Mesendoderm (in vitro differentiated cells): ENCODE measurements around the gene CYP4B1.
A peak's percentile ranks its signal among the peaks of the same experiment; 100 is the strongest.

Experiments used
- DNase-seq: peaks from one replicate; pipeline ENCODE4 v3.0.0; 2013
- H2AK5ac ChIP-seq: 2 replicates; pipeline ENCODE4 v1.6.1; 2013; ENCODE audit warnings: low read length, inconsistent platforms
- H2BK120ac ChIP-seq: 2 replicates; pipeline ENCODE4 v1.6.1; 2013; ENCODE audit warnings: low read depth, mild to moderate bottlenecking, low read length, moderate library complexity, mixed read lengths
- H2BK15ac ChIP-seq: replicated peaks from 2 replicates; pipeline ENCODE4 v1.6.1; 2013; ENCODE audit warnings: low read depth, mild to moderate bottlenecking, moderate library complexity
- H2BK5ac ChIP-seq: 2 replicates; pipeline ENCODE4 v1.6.1; 2013; ENCODE audit warnings: low read length, inconsistent platforms
- H3K18ac ChIP-seq: 2 replicates; pipeline ENCODE4 v1.6.1; 2013; ENCODE audit warnings: mild to moderate bottlenecking, low read length, mixed read lengths
- H3K23ac ChIP-seq: one replicate; pipeline ENCODE4 v1.6.1; 2013; ENCODE audit warnings: low read length
- H3K27ac ChIP-seq: 2 replicates; pipeline ENCODE4 v1.5.1; 2013; ENCODE audit warnings: low read depth, mild to moderate bottlenecking, inconsistent platforms, low read length, moderate library complexity
- H3K27me3 ChIP-seq: 2 replicates; pipeline ENCODE4 v1.6.1; 2013; ENCODE audit warnings: low read length, control low read depth, mild to moderate bottlenecking, inconsistent platforms; ENCODE audit not compliant: insufficient read depth, poor library complexity
- H3K36me3 ChIP-seq: 2 replicates; pipeline ENCODE4 v1.6.1; 2013; ENCODE audit warnings: low read length, inconsistent platforms; ENCODE audit not compliant: control insufficient read depth, insufficient read depth
- H3K4ac ChIP-seq: one replicate; pipeline ENCODE4 v1.6.1; 2013; ENCODE audit warnings: low read depth, mild to moderate bottlenecking, low read length, moderate library complexity
- H3K4me1 ChIP-seq: 2 replicates; pipeline ENCODE4 v1.6.1; 2013; ENCODE audit warnings: low read depth, low read length, inconsistent platforms; ENCODE audit not compliant: control insufficient read depth
- H3K4me2 ChIP-seq: 2 replicates; pipeline ENCODE4 v1.6.1; 2013; ENCODE audit warnings: low read length
- H3K4me3 ChIP-seq: 2 replicates; pipeline ENCODE4 v1.5.1; 2013; ENCODE audit warnings: mild to moderate bottlenecking, low read length
- H3K56ac ChIP-seq: one replicate; pipeline ENCODE4 v1.6.1; 2013; ENCODE audit warnings: low read length
- H3K79me1 ChIP-seq: 2 replicates; pipeline ENCODE4 v1.6.1; 2013; ENCODE audit warnings: low read length, inconsistent platforms
- H3K79me2 ChIP-seq: 2 replicates; pipeline ENCODE4 v1.6.1; 2013; ENCODE audit warnings: mild to moderate bottlenecking, low read length; ENCODE audit not compliant: control insufficient read depth, insufficient read depth
- H3K9ac ChIP-seq: 2 replicates; pipeline ENCODE4 v1.6.1; 2013; ENCODE audit warnings: low read length, inconsistent platforms
- H4K5ac ChIP-seq: one replicate; pipeline ENCODE4 v1.6.1; 2013; ENCODE audit warnings: low read length
- H4K8ac ChIP-seq: one replicate; pipeline ENCODE4 v1.6.1; 2013; ENCODE audit warnings: low read depth, mild to moderate bottlenecking, control low read depth, low read length, moderate library complexity
- WGBS: extraction: QIAGEN DNeasy Blood & Tissue Kit; methylation state at CpG from one replicate; pipeline ENCODE4 v1.1.7; 2013; ENCODE audit warnings: low lambda C conversion rate, missing lambda C conversion rate; ENCODE audit not compliant: insufficient coverage; ENCODE audit errors: extremely low coverage; 5-methylcytosine and 5-hydroxymethylcytosine counted together

Gene CYP4B1

GRCh38 chr1:46818591-46818990 is 19.7 kb downstream of the CYP4B1 start:
- H3K79me1 ChIP-seq: no peaks in the 10 kb centered on the region
- H3K27me3 ChIP-seq: no peaks in the 10 kb centered on the region
- H2BK120ac ChIP-seq: no peak overlapping the region
- H3K79me2 ChIP-seq: no peaks in the 10 kb centered on the region
- H3K56ac ChIP-seq: no peak overlapping the region
- WGBS: no CpG with 5 or more reads among the region's 5 CpGs
- H3K4ac ChIP-seq: no peak overlapping the region
- no peak overlapping the region for H3K4me3 ChIP-seq
- no peak overlapping the region for H3K4me2 ChIP-seq
- H2BK15ac ChIP-seq: no peak overlapping the region
- no peak for DNase-seq
- H3K23ac ChIP-seq: no peak overlapping the region
- no peaks in the 10 kb centered on the region for H3K36me3 ChIP-seq
- H3K18ac ChIP-seq: no peak overlapping the region
- no peak overlapping the region for H4K5ac ChIP-seq
- no peak overlapping the region for H3K9ac ChIP-seq
- H2AK5ac ChIP-seq: no peak overlapping the region
- no peak overlapping the region for H4K8ac ChIP-seq
- H2BK5ac ChIP-seq: no peak overlapping the region
- no peak overlapping the region for H3K27ac ChIP-seq
- peaks cover 3% of the 10 kb centered on the region for H3K4me1 ChIP-seq

- no peaks in the 10 kb centered on the region for H3K79me1 ChIP-seq
- no peak overlapping the region for H2BK5ac ChIP-seq
- H2BK120ac ChIP-seq: no peak overlapping the region
- H3K18ac ChIP-seq: no peak overlapping the region
- no peak overlapping the region for H3K4me2 ChIP-seq
- H3K27me3 ChIP-seq: no peaks in the 10 kb centered on the region
- no peak overlapping the region for H4K8ac ChIP-seq
- H3K9ac ChIP-seq: no peak overlapping the region
- H3K36me3 ChIP-seq: no peaks in the 10 kb centered on the region
- peaks cover 3% of the 10 kb centered on the region for H3K4me1 ChIP-seq
- H3K4ac ChIP-seq: no peak overlapping the region
- no peak overlapping the region for H3K27ac ChIP-seq
- H3K4me3 ChIP-seq: no peak overlapping the region
- no CpG with 5 or more reads among the region's 1 CpG for WGBS
- no peak for DNase-seq
- H3K79me2 ChIP-seq: no peaks in the 10 kb centered on the region
- H3K23ac ChIP-seq: no peak overlapping the region
- no peak overlapping the region for H2BK15ac ChIP-seq
- no peak overlapping the region for H3K56ac ChIP-seq
- H4K5ac ChIP-seq: no peak overlapping the region
- H2AK5ac ChIP-seq: no peak overlapping the region
Measured at GRCh38 chr1:46819335-46819734, 20.5 kb downstream of the CYP4B1 start.

GRCh38 chr1:46820076-46820475 is 21.2 kb downstream of the CYP4B1 start:
- Histone ChIP-seq H2BK120ac (no peak overlapping the region), H2AK5ac (no peak overlapping the region), H3K23ac (no peak overlapping the region), H3K79me1 (no peaks in the 10 kb centered on the region), H3K79me2 (no peaks in the 10 kb centered on the region), H3K4me1 (peaks cover 3% of the 10 kb centered on the region), H3K56ac (no peak overlapping the region), H3K4me3 (no peak overlapping the region), H2BK15ac (no peak overlapping the region), H4K5ac (no peak overlapping the region), H3K9ac (no peak overlapping the region), H3K18ac (no peak overlapping the region), H3K4me2 (no peak overlapping the region), H3K4ac (no peak overlapping the region), H3K36me3 (no peaks in the 10 kb centered on the region), H4K8ac (no peak overlapping the region), H3K27ac (no peak overlapping the region), H2BK5ac (no peak overlapping the region), H3K27me3 (no peaks in the 10 kb centered on the region)
- no CpG with 5 or more reads among the region's 4 CpGs for WGBS
- no peak for DNase-seq

- no peak overlapping the region for H3K23ac ChIP-seq
- WGBS: no CpG with 5 or more reads among the region's 5 CpGs
Measured at GRCh38 chr1:46820560-46821060, 21.8 kb downstream of the CYP4B1 start.

GRCh38 chr1:46822248-46822826 is 23.5 kb downstream of the CYP4B1 start:
- Histone ChIP-seq H3K4me2 (no peak overlapping the region), H2BK5ac (no peak overlapping the region), H3K36me3 (no peaks in the 10 kb centered on the region), H3K79me1 (no peaks in the 10 kb centered on the region), H3K18ac (no peak overlapping the region), H3K79me2 (no peaks in the 10 kb centered on the region), H2BK120ac (no peak overlapping the region), H4K5ac (no peak overlapping the region), H3K27ac (no peak overlapping the region), H4K8ac (no peak overlapping the region), H3K23ac (no peak overlapping the region), H2AK5ac (no peak overlapping the region), H3K4ac (no peak overlapping the region), H2BK15ac (no peak overlapping the region), H3K27me3 (no peaks in the 10 kb centered on the region), H3K56ac (peak overlapping the region; percentile 42), H3K4me1 (peaks cover 3% of the 10 kb centered on the region), H3K9ac (no peak overlapping the region), H3K4me3 (no peak overlapping the region)
- no CpG with 5 or more reads among the region's 3 CpGs for WGBS
- peak; percentile 59 for DNase-seq

More at GRCh38 chr1:46820560-46821060, 21.8 kb downstream of the CYP4B1 start:
- Histone ChIP-seq H3K79me2 (no peaks in the 10 kb centered on the region), H3K4me3 (no peak overlapping the region), H2AK5ac (no peak overlapping the region), H3K9ac (no peak overlapping the region), H3K4ac (no peak overlapping the region), H4K5ac (no peak overlapping the region), H3K56ac (no peak overlapping the region), H2BK15ac (no peak overlapping the region), H3K4me2 (no peak overlapping the region), H2BK120ac (no peak overlapping the region), H3K36me3 (no peaks in the 10 kb centered on the region), H3K79me1 (no peaks in the 10 kb centered on the region), H3K27me3 (no peaks in the 10 kb centered on the region), H3K18ac (no peak overlapping the region), H2BK5ac (no peak overlapping the region), H3K4me1 (peaks cover 3% of the 10 kb centered on the region), H3K27ac (no peak overlapping the region), H4K8ac (no peak overlapping the region)
- DNase-seq: no peak

GRCh38 chr1:46823151-46823550 is 24.3 kb downstream of the CYP4B1 start:
- H3K56ac ChIP-seq: no peak overlapping the region
- H3K79me1 ChIP-seq: no peaks in the 10 kb centered on the region
- WGBS: no CpG with 5 or more reads among the region's 2 CpGs
- no peak overlapping the region for H2AK5ac ChIP-seq
- H4K8ac ChIP-seq: no peak overlapping the region
- H3K4me1 ChIP-seq: peaks cover 3% of the 10 kb centered on the region
- H3K23ac ChIP-seq: no peak overlapping the region
- no peak overlapping the region for H3K18ac ChIP-seq
- H3K4me2 ChIP-seq: no peak overlapping the region
- no peaks in the 10 kb centered on the region for H3K79me2 ChIP-seq
- no peak overlapping the region for H3K27ac ChIP-seq
- H2BK15ac ChIP-seq: no peak overlapping the region
- H3K27me3 ChIP-seq: no peaks in the 10 kb centered on the region
- no peak overlapping the region for H2BK5ac ChIP-seq
- no peaks in the 10 kb centered on the region for H3K36me3 ChIP-seq
- H3K4me3 ChIP-seq: no peak overlapping the region
- H4K5ac ChIP-seq: no peak overlapping the region
- H3K4ac ChIP-seq: peak overlapping the region; percentile 42
- H3K9ac ChIP-seq: no peak overlapping the region
- no peak overlapping the region for H2BK120ac ChIP-seq
- no peak for DNase-seq
